OCI-M1 (cell line): ENCODE data around the gene CCDC88B.
A peak's percentile ranks its signal among the peaks of the same experiment; 100 is the strongest.
"Not testable (repeated sequence)": the region's sequence is repeated elsewhere in the genome, so short reads cannot be mapped to it uniquely, and the experiment has no call there.

ENCODE experiments used
- DNase-seq: peaks from one replicate; lab custom pipeline; 2025; lab: John Stamatoyannopoulos, UW

Gene CCDC88B

DNA sequence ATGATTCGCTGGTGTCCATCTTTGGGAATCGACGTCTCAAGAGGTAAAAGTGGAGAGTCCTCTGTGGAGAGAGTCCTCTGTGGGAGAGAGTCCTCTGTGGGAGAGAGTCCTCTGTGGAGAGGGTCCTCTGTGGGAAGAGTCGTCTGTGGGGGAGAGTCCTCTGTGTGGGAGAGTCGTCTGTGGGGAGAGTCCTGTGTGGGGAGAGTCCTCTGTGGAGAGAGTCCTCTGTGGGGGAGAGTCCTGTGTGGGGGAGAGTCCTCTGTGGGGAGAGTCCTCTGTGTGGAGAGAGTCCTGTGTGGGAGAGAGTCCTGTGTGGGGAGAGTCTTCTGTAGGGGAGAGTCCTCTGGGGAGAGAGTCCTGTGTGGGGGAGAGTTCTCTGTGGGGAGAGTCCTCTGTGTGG is 19.0 kb upstream of the CCDC88B start:
- no peak for DNase-seq

DNA sequence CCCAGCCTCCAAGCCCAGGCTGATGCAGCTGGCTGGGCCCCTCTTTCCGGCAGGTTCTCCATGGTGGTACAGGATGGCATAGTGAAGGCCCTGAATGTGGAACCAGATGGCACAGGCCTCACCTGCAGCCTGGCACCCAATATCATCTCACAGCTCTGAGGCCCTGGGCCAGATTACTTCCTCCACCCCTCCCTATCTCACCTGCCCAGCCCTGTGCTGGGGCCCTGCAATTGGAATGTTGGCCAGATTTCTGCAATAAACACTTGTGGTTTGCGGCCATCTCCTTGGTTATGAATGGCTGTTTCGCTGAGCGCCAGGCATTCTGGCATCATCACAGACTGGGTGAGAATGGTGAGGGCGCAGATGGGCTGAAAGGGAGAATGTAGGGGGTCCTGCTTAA is 18.5 kb upstream of the CCDC88B start:
- DNase-seq: no peak

DNA sequence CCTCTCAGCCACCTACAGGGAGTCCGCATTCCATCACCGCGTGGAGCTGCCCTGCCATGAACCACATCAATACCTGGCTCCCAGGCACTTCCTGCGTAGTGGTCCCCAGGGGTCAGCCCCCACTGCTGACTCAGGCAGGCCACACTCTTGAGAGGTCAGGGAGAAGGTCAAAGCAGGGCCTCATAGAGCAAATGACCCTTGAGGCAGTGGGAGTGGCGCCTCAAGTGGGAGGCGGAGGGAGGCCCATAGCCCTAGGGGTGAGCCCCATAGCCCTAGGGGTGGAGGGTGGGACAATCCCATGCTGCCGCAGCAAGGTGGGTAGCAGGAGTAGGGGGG is 17.1 kb upstream of the CCDC88B start:
- no peak for DNase-seq

DNA sequence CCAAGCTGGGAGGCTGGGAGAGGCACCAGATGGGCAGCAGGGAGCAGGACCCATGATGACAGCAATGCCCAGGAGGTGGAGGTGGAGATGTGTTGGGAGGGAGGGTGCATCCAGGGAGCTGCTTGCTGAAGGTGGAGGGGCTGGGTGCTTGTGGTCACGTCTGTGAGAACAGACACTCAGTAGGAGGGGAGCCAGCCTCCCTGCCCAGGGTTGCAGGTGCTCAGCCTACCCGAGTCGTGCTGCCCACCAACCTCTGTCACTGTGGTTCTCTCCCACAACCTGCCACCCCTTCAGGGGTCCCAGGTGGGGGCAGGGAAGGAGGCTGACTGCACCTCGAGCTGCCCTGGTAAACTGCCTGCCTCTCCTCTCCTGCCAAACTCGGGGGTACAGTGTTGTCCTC is 16.6 kb upstream of the CCDC88B start:
- DNase-seq: no peak

DNA sequence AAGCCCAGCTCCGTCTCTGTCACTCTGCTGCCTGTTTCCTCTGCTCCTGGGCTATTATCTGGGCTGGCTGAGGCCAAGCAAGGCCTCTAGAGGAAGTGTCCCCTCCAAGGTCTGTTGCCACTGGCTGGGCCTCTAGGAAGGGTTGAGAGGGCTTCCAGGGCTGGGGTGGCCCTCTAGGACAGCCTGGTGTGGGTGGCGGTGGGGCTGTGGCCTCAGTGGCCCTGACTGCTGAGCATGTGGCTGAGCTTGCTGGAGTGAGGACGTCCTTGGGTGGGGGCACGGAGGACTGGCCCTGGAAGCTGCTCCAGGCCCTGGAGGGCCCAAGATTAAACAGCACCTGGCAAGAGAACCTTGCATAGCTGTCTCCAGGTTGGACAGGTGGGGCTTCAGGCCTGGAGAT is 16.0 kb upstream of the CCDC88B start:
- not testable (repeated sequence) for DNase-seq

DNA sequence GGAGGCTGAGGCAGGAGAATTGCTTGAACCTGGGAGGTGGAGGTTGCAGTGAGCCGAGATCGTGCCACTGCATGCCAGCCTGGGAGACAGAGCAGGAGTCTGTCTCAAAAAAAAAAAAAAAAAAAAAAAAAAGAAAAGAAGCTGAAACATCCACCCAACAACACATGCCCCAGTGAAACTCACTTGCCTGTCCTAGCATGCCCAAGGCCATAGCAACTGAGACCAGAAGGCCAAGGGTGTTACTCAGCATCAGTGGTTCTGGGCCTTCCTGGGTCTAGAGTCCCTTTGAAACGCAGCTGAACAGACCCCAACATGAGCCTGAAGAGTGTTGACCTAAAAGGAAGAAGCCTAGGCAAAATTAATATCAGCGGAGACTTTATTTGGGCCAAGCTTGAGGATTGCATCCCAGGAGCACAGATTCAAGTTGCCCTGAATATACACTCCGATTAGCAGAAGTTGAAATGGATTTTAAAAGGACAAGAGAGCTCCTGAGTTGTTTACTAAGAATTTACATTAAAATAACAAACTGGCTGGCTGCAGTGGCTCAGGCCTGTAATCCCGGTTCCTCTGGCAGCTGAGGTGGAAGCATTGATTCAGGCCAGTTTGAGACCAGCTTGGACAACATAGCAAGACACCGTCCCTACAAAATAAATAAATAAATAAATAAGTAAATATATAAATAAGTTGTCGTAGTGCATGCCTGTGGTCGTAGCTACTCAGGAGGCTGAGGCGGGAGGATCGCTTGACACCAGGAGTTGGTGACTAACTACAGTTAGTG is 15.1 kb upstream of the CCDC88B start:
- DNase-seq: no peak

DNA sequence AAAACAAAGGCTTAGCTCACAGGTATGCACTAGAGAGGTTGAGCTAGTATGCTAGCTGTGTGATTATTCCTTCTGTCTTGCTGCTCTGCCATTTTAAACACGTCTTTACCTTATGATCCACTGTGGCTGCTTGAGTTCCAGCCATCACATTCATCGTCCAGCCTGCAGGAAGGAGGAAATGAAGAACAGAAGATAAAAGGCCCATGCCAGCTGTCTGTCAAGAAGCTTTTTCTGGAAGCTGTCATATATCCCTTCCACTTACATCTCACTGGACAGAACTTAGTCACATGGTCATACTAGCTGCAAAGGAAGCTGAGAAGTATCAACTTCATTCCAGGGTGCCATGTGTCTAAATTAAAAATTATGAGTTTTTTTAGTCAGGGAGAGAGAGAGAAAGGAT is 12.6 kb upstream of the CCDC88B start:
- no peak for DNase-seq

DNA sequence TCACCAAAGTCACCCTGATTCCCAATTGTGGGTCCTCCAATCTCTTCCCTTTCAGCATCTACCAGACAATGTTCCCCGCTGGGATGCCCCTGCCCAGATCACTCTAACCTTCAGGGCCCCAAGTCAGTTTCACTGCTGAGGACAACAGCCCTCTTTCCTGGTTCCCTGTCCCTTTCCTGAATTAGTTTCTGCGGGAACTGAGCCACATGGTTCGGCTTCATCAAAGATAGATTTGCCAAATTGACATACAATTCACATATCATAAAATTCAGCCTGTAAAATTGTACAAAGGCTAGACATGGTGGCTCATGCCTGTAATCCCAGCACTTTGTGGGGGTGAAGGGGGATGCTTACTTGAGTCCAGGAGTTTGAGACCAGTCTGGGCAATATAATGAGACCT is 12.0 kb upstream of the CCDC88B start:
- DNase-seq: no peak

DNA sequence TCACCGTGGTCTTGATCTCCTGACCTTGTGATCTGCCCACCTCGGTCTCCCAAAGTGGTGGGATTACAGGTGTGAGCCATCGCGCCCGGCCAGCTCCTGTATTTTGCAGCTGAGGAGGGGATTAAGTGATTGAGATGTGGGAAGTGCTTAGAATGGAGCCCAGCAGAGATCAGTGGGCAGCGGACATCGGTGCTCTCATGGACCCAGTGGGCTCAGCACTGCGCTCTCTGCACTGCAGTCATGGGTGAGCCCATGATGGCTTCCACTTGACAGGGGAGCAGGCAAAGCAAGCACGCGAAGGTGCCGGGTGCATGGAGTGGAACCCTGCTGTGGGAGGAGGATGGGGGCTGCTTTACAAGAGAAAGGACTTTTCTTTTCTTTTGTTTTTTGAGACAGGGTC is 9.1 kb upstream of the CCDC88B start:
- DNase-seq: no peak

DNA sequence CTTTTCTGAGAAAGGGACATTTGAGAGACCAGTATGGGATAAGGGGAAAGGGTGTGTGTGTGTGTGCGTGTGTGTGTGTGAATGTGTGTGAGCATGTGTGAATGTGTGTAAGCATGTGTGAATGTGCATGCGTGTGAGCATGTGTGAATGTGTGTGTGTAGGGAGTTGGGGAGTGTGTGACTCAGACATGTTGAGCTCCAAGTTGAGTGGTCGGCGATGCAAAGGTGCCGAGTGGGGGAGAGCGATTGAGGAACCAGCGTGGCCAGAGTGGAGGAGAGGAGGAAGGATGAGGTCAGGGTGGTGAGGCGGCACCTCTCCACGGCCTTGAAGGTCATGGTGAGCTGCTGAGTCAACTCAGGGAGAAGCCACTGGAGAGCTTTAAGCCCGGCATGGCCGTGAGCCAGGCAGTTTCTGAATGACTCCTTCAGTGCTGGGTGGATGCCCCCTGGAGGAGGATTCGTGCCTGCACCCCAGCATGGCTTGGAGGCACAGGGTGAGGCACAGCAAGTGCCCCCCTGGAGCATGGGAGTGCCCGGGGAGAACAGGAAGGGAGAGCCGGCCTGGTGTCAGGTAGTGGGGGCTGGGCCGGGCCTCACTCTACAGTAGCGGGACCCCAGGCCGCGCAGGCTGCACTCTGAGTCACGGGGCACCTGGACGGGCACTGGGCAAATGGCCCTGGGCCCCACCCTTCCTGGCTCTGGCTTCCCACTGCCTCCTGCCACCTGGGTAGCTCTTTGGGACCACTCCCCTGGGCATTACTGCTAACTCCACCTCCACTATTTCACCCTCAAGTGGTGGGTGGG is 8.2 kb upstream of the CCDC88B start:
- peak; percentile 93 for DNase-seq

DNA sequence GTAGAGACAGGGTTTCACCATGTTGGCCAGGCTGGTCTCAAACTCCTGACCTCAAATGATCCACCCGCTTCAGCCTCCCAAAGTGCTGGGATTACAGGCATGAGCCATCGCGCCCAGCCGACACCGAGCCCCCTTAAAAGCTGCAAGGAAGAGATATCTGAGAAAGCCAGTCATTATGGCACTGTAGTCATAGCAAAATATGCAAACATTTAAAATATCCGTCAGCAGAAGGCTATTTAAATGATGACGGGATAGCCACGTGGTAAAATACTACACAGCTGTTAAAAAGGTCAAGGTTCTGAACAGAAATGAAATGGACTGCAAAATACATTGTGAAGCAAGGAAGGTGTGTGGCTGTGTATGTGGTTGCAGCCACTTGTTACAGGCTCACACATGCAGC is 6.4 kb upstream of the CCDC88B start:
- DNase-seq: no peak

DNA sequence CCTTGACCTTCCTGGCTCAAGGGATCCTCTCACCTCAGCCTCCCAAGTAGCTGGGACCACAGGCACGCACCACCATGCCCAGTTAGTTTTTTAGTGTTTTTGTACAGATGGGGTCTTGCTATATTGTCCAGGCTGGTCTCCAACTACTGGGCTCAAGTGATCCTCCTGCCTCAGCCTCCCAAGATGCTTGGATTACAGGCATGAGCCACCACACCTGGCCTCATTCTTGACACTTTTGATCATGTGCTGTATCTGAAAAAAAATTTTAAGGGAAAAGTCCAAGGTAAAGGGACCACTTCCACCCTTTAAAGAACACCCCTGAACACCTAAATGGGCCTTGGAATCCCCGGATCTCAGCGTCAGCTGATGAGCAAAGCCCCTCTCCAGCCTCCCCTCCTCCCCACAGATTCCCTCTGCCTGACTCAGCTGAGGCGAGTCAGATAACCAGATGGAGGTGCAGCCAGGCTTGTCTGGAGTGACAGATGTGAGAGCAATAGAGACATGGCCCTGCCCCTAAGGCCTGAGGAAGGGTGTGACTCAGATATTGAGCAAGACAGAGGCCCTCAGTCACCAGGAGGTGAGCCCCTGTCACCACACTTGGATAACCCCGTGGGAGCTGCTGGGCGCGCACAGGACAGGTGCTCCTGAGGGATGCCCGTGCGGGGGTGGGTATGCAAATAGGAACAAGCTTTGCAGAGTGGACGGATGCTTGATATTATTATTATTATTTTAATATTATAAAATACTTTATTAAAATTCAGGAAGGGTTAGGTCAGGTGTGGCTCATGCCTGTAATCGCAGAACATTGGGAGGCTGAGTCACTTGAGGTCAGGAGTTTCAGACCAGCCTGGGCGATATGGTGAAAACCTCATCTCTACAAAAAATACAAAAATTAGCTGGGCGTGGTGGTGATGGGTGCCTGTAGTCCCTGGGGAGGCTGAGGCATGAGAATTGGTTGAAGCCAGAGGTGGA is 5.0 kb upstream of the CCDC88B start:
- peak; percentile 98 for DNase-seq

DNA sequence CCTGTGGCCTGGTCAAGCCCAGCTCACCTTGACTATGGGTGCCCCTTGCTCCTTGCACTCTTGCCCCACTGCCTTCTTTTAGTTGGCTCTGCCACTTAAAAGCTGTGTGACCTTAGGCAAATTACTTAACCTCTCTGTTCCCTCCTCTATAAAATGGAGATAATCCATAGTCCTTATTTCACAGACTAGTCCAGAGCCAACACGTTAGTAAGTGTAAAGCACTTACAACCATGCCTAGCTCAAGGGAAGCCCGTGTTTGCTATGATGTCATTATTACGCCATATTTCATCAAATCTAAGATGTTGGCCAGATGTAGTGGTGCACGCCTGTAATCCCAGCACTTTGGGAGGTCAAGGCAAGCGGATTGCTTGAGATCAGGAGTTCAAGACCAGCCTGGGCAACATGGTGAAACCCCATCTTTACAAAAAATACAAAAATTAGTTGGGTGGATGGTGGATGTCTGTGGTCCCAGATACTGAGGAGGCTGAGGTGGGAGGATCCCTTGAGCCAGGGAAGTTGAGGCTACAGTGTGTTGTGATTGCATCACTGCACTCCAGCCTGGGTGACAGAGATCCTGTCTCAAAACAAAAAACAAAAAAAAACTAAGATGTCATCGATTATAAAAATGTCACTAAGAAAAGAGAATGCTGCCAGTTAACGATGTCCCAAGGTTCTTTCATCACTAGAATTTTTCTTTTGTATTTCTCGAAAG is 2.3 kb upstream of the CCDC88B start:
- DNase-seq: peak; percentile 25

DNA sequence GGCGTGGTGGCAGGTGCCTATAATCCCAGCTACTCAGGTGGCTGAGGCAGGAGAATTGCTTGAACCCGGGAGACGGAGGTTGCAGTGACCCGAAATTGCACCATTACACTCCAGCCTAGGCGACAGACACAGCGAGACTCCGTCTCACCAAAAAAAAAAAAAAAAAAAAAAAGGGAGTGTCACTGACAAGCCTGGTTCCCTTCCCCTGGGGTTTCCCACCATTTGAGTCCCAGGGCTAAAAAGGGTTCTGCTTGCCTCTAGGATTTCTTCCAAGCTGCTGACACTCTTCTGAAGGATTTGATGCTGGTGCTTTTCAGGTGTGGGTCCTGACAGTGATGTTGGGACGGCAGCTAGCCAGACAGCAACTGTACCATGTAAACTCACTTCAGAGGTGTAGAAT is 1.3 kb upstream of the CCDC88B start:
- no peak for DNase-seq

DNA sequence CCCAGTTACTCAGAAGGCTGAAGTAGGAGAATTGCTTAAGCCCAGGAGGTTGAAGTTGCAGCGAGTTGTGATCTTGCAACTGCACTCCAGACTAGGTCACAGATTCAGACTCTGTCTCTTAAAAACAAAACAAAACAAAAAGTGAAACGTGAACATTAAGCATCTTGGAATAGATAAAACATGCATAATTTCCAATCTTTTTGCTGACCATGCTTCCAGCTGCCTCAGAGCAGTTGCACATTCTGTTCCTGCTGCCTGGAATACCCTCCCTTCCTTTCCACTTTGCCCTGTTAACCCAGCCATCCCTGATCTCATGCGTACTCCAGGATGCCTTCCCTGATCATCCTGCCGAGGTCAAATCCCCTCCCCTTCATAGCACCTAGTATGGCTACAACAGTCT is 718 bp upstream of the CCDC88B start:
- DNase-seq: no peak

DNA sequence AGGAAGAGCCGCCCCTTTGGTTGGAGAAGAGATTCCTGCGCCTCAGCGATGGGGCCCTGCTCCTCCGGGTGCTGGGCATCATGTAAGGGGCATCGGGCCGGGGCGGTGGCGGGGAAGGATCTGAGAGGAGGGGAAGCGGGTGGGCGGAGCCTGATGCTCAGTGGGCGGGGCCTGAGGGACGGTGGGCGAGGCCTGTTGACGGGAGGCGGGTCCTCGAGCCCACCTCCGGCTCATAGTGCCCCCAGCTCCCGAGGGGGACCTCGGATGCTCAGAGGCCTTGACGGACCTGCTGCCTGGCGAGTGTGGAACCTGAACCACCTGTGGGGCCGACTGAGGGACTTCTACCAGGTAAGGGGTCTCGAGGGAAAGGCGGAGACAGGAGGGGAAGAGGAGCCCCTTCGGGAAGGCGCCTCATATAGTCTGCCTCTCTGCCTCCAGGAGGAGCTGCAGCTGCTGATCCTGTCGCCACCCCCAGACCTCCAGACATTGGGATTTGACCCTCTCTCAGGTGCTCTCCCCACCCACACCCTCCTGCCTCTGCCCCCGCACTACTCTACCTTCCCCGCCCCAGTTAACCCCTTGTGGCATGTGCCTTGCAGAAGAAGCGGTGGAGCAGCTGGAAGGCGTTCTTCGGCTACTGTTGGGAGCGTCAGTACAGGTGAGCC is 799 bp downstream of the CCDC88B start:
- no peak for DNase-seq

DNA sequence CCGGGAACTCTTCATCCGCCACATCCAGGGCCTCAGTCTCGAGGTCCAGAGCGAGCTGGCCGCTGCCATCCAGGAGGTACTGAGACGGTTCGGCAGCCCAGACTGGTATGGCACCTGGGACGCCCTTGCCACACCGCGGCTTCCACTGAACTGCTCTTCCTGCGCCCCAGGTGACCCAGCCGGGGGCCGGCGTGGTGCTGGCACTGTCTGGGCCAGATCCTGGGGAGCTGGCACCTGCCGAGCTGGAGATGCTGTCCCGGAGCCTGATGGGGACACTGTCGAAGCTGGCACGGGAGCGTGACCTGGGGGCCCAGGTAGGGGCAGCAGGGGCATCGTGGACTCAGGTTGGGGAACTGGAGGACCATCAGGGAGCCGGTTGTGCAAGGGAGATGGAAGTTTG is 1.4 kb downstream of the CCDC88B start:
- DNase-seq: no peak

DNA sequence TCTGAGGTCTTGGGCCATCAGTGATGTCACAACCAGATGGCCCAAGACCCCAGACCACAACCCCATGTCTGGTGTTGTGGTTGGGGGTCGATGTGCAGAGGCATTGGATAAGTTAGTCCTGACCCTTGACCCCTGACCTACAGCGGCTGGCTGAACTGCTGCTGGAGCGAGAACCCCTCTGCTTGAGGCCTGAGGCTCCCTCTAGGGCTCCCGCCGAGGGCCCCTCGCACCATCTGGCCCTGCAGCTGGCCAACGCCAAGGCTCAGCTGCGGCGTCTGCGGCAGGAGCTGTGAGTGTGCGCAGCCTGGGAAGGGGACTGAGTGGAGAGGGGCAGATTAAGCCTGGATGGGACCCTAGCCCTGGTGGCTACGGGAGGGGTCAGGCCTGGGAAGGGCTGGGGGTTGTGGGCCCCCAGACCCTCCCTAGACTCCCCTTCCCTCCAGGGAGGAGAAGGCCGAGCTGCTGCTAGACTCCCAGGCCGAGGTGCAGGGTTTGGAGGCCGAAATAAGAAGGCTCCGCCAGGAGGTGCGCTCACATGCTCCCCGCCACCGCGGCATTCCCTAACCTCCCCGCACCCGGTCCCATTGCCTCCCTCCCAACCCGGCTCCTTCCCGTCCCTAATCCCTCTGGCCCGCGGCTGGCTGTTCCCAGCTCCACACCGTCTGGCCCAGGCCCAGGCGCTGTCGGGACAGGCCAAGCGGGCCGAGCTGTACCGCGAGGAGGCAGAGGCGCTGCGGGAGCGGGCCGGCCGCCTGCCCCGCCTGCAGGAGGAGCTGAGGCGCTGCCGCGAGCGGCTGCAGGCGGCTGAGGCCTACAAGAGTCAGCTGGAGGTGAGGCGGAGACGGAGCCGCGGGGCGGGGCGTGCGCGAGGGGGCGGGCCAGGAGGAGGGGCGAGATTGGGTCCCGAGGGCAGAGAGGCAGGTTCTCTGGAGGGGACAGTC is 2.1 kb downstream of the CCDC88B start:
- peak; percentile 80 for DNase-seq

DNA sequence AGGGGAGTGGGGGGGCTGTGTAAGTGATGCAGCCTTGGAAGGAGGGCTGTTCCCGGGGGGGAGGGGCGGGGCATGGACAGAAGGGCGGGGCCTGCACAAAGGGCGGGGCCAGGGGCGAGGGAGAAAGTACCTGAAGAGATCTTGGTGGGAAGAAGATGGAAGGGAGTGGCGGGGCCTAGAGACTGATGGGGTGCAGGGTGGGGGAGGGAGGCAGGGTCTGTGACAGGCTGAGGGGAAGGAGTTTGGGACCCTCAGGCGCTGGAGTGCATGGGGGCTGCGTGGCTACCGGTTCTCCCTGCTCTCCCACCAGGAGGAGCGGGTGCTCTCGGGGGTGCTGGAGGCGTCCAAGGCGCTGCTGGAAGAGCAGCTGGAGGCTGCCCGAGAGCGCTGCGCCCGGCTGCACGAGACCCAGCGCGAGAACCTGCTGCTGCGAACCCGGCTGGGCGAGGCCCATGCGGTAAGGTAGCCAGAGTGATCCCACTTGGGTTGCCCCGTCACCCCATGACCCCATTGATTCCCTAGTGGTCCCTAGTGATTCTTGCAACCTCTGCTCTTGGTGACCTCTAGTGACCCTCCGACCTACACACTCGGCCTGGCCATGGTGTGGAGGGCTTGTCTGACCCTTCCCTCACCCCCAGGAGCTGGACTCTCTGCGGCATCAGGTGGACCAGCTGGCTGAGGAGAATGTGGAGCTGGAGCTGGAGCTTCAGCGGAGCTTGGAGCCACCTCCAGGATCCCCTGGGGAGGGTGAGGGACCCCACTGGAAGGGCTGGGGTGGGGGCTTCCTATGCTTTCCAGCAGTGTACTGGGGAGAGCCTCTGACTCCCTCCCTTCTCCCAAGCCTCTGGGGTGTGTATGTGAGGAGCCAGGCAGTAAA is 3.1 kb downstream of the CCDC88B start:
- DNase-seq: no peak
